Stimulated activated CD8-positive, alpha-beta memory T cell treated with anti-CD3 and anti-CD28 coated beads, Interleukin-7, amount 100 ng/mL, for 4 hours (primary cell): Measurements from ENCODE around the gene CHORDC1.
A peak's percentile ranks its signal among the peaks of the same experiment; 100 is the strongest.
"Not testable (repeated sequence)": the region's sequence is repeated elsewhere in the genome, so short reads cannot be mapped to it uniquely, and the experiment has no call there.

Experiments used
- DNase-seq, 2 donors: peaks; one replicate each; pipeline ENCODE4 v3.0.0-alpha.2; 2020; ENCODE audit warnings: low read depth in 2 of 2

The CHORDC1 gene

DNA sequence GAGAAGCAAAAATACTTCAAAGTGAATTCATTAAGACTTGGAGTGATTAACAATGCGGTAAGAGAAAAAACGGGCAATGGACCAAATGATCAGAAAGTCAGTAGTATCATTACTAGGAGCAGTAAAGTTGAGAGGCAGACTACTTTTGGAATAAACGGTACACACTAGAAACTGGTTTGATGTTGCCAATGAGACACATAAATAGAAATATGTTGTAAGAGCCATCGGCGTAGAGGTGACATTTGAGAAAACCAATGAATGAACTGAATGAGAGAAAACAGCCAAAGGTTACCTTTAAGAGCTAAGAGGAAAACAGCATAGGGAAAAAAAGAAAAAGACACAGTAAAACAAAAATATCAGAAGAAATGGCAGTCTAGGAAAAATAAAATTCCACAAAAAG is 6.2 kb downstream of the CHORDC1 start:
- DNase-seq: no peak

- DNase-seq: no peak
These were observed 9.5 kb downstream of the CHORDC1 start for GRCh38 chr11:90213322-90213721.

- DNase-seq: no peak
These were observed 14.0 kb downstream of the CHORDC1 start for GRCh38 chr11:90208857-90209256.

- DNase-seq: not testable (repeated sequence)
These were observed 14.9 kb downstream of the CHORDC1 start for GRCh38 chr11:90207992-90208391.

GRCh38 chr11:90204832-90205646 is 17.8 kb downstream of the CHORDC1 start:
- peak in 1 of 2 donors; percentile 15 for DNase-seq

DNA sequence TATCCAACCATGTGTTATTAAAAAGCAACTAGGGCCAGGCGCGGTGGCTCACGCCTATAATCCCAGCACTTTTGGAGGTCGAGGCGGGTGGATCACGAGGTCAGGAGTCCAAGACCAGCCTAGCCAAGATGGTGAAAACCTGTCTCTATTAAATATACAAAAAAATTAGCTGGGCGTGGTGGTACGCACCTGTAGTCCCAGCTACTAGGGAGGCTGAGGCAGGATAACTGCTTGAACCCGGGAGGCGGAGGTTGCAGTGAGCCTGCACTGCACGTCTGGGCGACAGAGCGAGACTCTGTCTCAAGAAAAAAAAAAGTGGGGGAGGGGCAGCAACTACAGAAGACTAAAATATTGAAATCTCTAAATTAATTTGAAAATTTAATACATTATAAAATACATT is 18.4 kb downstream of the CHORDC1 start:
- DNase-seq: no peak

DNA sequence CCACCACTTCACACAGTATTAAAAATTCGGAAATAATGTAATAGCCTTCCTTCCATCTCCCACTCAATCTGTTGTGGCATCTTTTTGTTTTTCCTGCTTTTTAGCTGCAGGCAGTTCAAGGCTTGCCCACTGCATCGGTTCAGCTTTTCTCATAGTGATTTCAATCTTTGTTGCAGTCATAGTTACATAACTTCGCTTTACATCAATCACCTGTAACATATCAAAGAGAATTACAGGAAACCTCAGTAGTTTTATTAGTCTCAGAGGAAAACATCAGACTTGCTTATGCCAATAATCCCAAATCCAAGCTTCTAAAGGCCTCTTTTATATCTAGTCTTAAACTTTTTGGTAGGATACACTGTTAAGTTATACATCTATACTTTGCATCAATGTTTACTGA is 20.5 kb downstream of the CHORDC1 start:
- DNase-seq: no peak

DNA sequence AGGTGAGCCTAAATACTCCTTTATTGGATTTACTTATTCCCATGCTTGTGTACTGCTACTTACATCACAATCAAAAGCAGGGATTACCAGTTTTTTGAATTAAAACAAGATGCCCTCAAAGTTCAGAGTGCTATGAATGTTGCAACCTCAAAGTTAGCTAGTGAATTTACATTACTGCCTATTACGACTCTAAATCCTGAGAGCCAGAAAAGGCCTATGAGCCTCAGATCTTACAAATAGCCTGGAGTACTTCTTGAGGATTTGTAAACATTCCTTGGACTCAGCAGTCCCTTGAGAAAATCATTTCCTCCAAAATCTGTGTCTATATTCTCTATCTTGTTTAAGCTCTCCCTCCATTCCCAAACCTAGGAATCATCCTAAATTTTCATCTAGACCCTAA is 25.5 kb downstream of the CHORDC1 start:
- DNase-seq: no peak

DNA sequence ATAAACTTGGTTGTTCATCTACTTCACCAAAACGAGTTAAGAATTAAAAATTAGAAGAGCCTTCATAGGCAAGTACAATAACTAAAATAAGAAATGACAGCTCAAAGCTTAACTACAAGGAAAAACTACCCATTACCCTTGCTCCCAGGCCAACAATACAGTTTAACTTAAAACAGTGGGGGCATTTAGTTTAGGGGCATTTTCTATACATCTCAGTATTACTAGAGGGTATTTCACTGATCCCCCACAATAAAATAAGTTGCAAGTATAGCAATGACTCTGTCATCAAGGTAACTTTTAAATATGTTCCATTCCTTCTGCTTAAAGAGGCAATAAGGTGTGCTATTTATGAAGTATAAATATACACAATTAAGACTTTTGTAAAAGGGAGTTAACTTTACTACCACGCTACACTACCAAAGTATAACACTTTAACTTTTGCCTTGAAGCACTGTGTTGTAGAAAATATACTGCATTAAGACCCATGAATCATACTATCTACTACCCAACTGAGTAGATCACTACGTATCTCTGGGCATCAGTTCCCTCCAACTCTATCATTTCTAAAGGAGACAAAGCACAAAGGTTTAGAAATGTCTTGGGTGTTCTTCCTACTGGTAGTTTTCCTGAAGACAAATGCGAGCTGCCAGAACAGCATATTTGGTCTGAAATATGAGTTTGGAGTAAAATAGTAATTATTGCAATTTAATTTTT is 29.8 kb downstream of the CHORDC1 start:
- no peak for DNase-seq

DNA sequence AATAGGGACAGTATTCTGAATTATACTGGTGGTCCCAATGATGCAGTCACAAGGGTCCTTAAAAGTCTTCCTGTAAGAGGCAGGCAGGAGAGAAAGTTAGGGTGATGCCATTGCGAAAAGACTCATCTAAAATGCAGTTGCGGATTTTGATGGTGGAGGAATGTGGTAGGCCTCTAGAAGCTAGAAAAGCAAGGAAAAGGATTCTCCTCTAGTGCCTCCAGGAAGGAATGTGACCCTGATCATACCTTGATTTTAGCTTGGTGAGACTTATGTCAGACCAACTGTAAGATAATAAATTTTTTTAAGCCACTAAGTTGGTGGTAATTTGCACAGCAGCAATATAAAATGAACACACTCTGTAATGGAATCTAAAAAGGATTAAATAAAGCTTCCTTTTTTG is 33.8 kb downstream of the CHORDC1 start:
- no peak for DNase-seq

- DNase-seq: no peak
These were observed 35.0 kb downstream of the CHORDC1 start for GRCh38 chr11:90187839-90188238.

DNA sequence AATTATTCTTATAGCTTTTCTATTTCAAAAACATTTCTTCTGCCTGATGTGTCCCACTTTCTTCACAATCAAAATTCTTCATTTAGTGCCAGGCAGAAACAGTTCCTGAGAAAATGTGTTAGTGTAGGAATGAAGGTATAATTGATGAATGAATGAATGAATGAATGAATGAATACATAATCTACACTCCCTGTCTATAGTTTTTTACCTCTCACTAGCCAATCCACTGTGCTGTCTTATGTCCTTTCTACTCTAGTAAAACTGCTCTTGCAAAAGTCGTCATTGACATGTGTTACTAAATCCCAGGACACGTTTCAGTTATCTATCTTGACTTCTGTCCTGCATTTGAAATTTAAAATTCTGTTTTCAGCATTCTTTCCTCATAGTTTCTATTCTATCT is 42.9 kb downstream of the CHORDC1 start:
- no peak for DNase-seq

GRCh38 chr11:90178751-90179150 is 44.1 kb downstream of the CHORDC1 start:
- DNase-seq: no peak

DNA sequence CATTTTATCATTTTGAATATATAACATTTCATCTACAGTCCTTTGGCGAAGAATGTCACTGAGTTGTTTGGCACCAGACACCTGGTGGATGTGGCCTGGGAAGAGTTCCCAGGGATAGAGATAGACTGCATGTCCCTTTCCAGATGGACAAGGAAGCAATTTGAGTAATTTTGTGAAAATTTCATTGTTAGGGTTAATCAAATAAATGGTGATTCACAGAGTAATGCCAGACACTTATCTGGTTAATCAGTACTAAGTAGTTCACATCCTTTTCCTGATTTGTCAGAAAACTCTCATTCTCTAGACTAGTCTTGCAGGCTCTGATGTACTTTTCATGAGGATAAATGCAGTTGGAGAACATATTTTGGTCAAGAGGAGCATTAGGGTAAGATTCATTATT is 46.8 kb downstream of the CHORDC1 start:
- DNase-seq: no peak

- DNase-seq: no peak
These were observed 51.5 kb downstream of the CHORDC1 start for GRCh38 chr11:90171359-90171758.

DNA sequence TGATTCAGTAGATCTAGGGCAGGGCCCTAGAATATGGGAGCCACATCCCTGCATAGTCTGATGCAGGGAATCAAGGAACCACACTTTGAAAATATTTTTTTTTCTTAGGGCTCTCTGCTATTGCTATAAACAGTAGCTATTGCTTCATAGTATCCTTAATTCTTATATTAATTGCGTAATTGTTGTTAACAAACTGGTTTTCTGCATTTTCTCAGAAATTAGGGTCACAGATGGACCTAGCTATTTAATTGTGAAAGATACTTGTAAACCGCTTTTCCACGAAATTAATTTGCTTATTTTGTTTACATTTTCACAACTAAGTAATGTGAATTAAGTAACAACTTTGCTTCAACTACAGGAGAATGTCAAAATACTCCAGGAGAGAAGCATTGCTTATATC is 54.3 kb downstream of the CHORDC1 start:
- DNase-seq: no peak

- not testable (repeated sequence) for DNase-seq
These were observed 55.1 kb downstream of the CHORDC1 start for GRCh38 chr11:90167704-90168103.

GRCh38 chr11:90166982-90167573 is 55.8 kb downstream of the CHORDC1 start:
- DNase-seq: not testable (repeated sequence)
